IMR-90 (cell line): ENCODE results near the gene TEX44.

ENCODE experiments used
- BHLHE40 ChIP-seq: fragments of 150-350 bp; IDR thresholded peaks from 2 replicates; pipeline ENCODE4 v1.6.1; 2016; ENCODE audit warnings: mild to moderate bottlenecking, low read depth, low read length
- CHD1 ChIP-seq: IDR thresholded peaks from 2 replicates; pipeline ENCODE4 v1.6.1; 2012; ENCODE audit warnings: low read depth, low read length, improper control_type of control experiment
- CTCF ChIP-seq: conservative IDR thresholded peaks from 2 replicates; pipeline ENCODE4 v1.5.1; 2012; ENCODE audit warnings: mild to moderate bottlenecking, low read depth, low read length, improper control_type of control experiment
- FOS ChIP-seq: fragments of 150-350 bp; IDR thresholded peaks from 2 replicates; pipeline ENCODE4 v1.6.1; 2016; ENCODE audit warnings: low read depth, low read length
- MAFK ChIP-seq: IDR thresholded peaks from 2 replicates; pipeline ENCODE4 v1.6.1; 2012; ENCODE audit warnings: low read depth, low read length, improper control_type of control experiment
- MXI1 ChIP-seq: IDR thresholded peaks from 2 replicates; pipeline ENCODE4 v1.6.1; 2012; ENCODE audit warnings: low read depth, mild to moderate bottlenecking, low read length, moderate library complexity, borderline replicate concordance
- NFE2L2 ChIP-seq: fragments of 150-350 bp; IDR thresholded peaks from 2 replicates; pipeline ENCODE4 v1.6.1; 2016; ENCODE audit warnings: low read depth, mild to moderate bottlenecking, low read length
- POLR2A ChIP-seq: IDR thresholded peaks from 2 replicates; pipeline ENCODE4 v1.6.1; 2012; ENCODE audit warnings: mild to moderate bottlenecking, low read depth, low read length
- RAD21 ChIP-seq: IDR thresholded peaks from 2 replicates; pipeline ENCODE4 v1.6.1; 2012; ENCODE audit warnings: low read length, improper control_type of control experiment
- RCOR1 ChIP-seq: IDR thresholded peaks from 2 replicates; pipeline ENCODE4 v1.6.1; 2012; ENCODE audit warnings: mild to moderate bottlenecking, low read length, improper control_type of control experiment; ENCODE audit not compliant: insufficient replicate concordance
- USF2 ChIP-seq: fragments of 150-350 bp; IDR thresholded peaks from 2 replicates; pipeline ENCODE4 v1.6.1; 2017; ENCODE audit warnings: mild to moderate bottlenecking, antibody characterized with exemption, low read length, low read depth

- TF ChIP-seq CTCF (no peak), POLR2A (no peak), RAD21 (no peak), RCOR1 (no peak), MXI1 (no peak), FOS (no peak), BHLHE40 (no peak), MAFK (no peak), CHD1 (no peak), NFE2L2 (no peak), USF2 (no peak)
Observed at GRCh38 chr2:231613331-231613662, 20.6 kb downstream of the TEX44 start.
